RPMI7951 (cell line): ENCODE data around the gene ZBTB46. TPM values are rescaled to one million over a fixed set of nuclear protein-coding genes. Genes with fewer than 3 reads are reported as not detected.

Experiments
- DNase-seq: peaks from one replicate; pipeline ENCODE4 v3.0.0-alpha.2; 2012; ENCODE audit warnings: low read depth
- total RNA-seq: library from RNA; depleted of rRNA; stranded (reverse); fragments of >200 nt; shearing (Covaris generic); gene quantifications from 2 replicates; pipeline ENCODE4 v1.2.3, GENCODE V29; 2014; rRNA removed

ZBTB46 gene
- total RNA-seq, 1 experiment from 2014 or later = 3.4 TPM

DNA sequence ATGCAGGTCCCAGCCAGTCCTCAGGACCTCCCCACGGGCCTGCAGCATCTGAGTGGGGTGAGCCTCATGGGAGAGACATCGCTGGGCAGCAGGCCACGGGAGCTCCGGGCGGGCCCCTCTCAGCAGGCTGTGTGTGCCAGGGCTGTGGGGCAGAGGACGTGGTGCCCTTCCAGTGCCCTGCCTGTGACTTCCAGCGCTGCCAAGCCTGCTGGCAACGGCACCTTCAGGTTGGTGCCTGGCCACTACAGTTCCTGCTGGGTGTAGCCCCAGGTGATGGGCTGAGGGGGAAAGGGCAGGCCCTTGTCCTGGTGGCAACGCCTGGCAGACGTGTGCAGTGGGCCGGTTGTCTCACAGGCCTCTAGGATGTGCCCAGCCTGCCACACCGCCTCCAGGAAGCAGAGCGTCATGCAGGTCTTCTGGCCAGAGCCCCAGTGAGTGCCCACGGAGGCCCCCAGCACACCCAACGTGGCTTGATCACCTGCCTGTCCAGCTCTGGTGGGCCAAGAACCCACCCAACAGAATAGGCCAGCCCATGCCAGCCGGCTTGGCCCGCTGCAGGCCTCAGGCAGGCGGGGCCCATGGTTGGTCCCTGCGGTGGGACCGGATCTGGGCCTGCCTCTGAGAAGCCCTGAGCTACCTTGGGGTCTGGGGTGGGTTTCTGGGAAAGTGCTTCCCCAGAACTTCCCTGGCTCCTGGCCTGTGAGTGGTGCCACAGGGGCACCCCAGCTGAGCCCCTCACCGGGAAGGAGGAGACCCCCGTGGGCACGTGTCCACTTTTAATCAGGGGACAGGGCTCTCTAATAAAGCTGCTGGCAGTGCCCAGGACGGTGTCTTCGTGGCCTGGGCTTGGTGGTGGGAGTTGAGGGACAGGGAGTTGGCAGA lies 135.4 kb downstream of the ZBTB46 start:
- DNase-seq = no peak

DNA sequence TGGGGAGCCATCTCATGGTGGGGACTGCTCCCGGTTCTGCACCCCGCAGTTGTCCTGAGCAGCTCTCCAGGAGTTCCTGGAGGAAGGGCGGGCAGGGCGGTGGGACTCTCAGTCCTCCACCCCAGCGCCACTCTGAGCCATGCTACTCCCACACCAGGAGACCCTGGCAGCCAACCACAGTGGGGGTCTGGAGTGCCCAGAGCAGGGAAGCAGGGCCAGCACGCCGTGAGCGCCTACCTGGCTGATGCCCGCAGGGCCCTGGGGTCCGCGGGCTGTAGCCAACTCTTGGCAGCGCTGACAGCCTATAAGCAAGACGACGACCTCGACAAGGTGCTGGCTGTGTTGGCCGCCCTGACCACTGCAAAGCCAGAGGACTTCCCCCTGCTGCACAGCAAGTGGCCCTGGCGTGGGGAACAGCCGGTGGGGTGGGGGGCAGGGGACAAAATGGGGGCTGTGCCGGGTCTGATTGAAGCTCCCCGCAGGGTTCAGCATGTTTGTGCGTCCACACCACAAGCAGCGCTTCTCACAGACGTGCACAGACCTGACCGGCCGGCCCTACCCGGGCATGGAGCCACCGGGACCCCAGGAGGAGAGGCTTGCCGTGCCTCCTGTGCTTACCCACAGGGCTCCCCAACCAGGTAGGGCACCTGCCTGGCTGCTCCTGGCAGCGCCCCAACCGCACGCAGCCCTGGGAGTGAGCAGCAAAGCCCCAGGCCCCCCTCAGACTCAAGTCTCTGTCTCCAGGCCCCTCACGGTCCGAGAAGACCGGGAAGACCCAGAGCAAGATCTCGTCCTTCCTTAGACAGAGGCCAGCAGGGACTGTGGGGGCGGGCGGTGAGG lies 136.3 kb downstream of the ZBTB46 start:
- DNase-seq = no peak

DNA sequence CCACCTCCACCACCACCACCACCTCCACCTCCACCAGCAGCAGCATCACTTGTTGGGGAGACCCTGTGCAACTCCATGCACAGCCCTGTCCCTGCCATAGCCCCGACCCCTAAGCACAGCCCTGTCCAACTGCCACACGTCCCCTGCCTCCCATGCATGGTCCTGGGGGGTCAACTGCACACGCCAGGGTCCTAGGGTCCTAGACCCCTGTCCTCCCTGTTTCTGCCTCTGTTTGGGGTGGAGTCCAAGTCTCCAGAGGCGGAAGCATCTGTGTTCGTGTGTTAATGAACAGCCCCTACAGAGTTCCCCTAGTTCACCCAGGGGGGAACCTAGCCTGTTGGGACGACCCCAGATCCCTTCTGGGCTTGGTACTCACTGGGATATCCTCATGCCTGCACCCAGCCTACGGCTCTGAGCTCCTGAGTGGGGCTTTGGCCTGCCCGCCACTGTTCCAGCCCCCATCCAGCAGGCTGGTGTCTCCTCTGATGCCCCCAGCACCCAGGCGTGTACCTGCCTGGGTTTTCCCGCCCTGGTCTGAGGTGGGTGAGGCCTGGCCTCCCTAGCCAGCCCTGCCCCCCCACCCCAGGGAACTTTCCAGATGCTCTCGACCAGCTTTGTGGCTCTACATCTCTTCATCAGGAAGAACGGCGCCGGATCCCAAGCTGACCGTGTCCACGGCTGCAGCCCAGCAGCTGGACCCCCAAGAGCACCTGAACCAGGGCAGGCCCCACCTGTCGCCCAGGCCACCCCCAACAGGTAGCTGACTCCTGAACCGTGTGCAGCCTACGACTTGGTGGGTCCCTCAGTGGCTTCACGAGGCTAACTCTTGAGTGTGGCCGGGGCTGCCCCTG lies 137.1 kb downstream of the ZBTB46 start:
- no peak for DNase-seq

Other genes with a start within 250 kb of the ZBTB46 start
- 7.6 and 10.0 TPM in 2 replicates for gene GMEB2, start 204.2 kb downstream of the ZBTB46 start, total RNA-seq
- gene STMN3, start 177.8 kb downstream of the ZBTB46 start, total RNA-seq = 75.3 and 102 TPM in 2 replicates
- 17.4 and 18.7 TPM in 2 replicates for gene RTEL1, start 173.0 kb downstream of the ZBTB46 start, total RNA-seq
- gene TNFRSF6B, start 134.6 kb downstream of the ZBTB46 start, total RNA-seq = 0.36 and 1.1 TPM in 2 replicates
- gene ARFRP1, start 123.3 kb downstream of the ZBTB46 start, total RNA-seq = 38.8 and 69.0 TPM in 2 replicates
- gene ZGPAT, start 123.2 kb downstream of the ZBTB46 start, total RNA-seq = 8.3 and 28.5 TPM in 2 replicates
- 0.72 and 4.4 TPM in 2 replicates for gene LIME1, start 94.6 kb downstream of the ZBTB46 start, total RNA-seq
- gene SLC2A4RG, start 91.5 kb downstream of the ZBTB46 start, total RNA-seq = 29.3 and 46.9 TPM in 2 replicates
- not detected in 2 replicates for gene ABHD16B, start 30.2 kb upstream of the ZBTB46 start, total RNA-seq
- 137 and 140 TPM in 2 replicates for gene TPD52L2, start 34.0 kb upstream of the ZBTB46 start, total RNA-seq
- gene DNAJC5, start 63.9 kb upstream of the ZBTB46 start, total RNA-seq = 29.3 and 37.1 TPM in 2 replicates
- gene UCKL1, start 125.2 kb upstream of the ZBTB46 start, total RNA-seq = 23.1 and 24.4 TPM in 2 replicates
- 2.8 and 4.0 TPM in 2 replicates for gene ZNF512B, start 138.7 kb upstream of the ZBTB46 start, total RNA-seq
- gene SAMD10, start 148.4 kb upstream of the ZBTB46 start, total RNA-seq = 1.6 and 1.9 TPM in 2 replicates
- 68.4 and 74.2 TPM in 2 replicates for gene PRPF6, start 149.9 kb upstream of the ZBTB46 start, total RNA-seq
- gene C20orf204, start 204.9 kb upstream of the ZBTB46 start, total RNA-seq = 0.36 and 1.7 TPM in 2 replicates
- 0.12 and 0.20 TPM in 2 replicates for gene SOX18, start 218.4 kb upstream of the ZBTB46 start, total RNA-seq
- gene TCEA2, start 231.9 kb upstream of the ZBTB46 start, total RNA-seq = 28.2 and 34.2 TPM in 2 replicates
- 18.9 and 22.0 TPM in 2 replicates for gene RGS19, start 248.3 kb upstream of the ZBTB46 start, total RNA-seq
- 0.29 and 0.84 TPM in 2 replicates for gene OPRL1, start 248.8 kb upstream of the ZBTB46 start, total RNA-seq